ENCODE data around the gene MRPL10.

GRCh38 chr17:47853616-47854015 is 22.3 kb upstream of the MRPL10 start:
- TF ChIP-seq CTCF (IDR thresholded peaks at IDR 0.05) = no peak
- TF ChIP-seq POLR2AphosphoS5 (IDR thresholded peaks at IDR 0.05) = no peak
- no peak for TF ChIP-seq EP300 (IDR thresholded peaks at IDR 0.05)
- no peak for TF ChIP-seq POLR2A (IDR thresholded peaks at IDR 0.05)

Measured in gastroesophageal sphincter (tissue), 3 donors.